HG03196 (cell line): ENCODE data around the gene CYP4F2.
"Not testable (repeated sequence)": the region's sequence is repeated elsewhere in the genome, so short reads cannot be mapped to it uniquely, and the experiment has no call there.

Source experiments
- ATAC-seq: cut with Tn5 transposase; IDR thresholded peaks from one replicate; pipeline ENCODE4 v1.9.1; 2021; ENCODE audit not compliant: unreplicated experiment

The CYP4F2 gene

DNA sequence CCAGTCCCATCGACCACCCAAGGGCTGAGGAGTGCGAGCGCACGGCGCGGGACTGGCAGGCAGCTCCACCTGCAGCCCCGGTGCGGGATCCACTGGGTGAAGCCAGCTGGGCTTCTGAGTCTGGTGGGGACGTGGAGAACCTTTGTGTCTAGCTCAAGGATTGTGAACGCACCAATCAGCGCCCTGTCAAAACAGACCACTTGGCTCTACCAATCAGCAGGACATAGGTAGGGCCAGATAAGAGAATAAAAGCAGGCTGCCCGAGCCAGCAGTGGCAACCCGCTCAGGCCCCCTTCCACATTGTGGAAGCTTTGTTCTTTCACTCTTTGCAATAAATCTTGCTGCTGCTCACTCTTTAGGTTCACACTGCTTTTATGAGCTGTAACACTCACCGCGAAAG is 2.2 kb upstream of the CYP4F2 start:
- ATAC-seq = not testable (repeated sequence)

DNA sequence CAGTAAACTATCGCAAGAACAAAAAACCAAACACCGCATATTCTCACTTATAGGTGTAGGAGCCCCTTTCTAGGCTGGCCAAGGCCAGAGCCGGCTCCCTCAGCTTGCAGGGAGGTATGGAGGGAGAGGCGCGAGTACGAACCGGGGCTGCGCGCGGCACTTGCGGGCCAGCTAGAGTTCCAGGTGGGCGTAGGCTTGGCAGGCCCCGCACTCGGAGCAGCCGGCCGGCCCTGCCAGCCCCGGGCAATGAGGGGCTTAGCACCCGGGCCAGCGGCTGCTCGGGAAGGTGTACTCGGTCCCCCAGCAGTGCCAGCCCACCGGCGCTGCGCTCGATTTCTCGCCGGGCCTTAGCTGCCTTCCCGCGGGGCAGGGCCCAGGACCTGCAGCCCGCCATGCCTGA is 1.7 kb upstream of the CYP4F2 start:
- not testable (repeated sequence) for ATAC-seq

DNA sequence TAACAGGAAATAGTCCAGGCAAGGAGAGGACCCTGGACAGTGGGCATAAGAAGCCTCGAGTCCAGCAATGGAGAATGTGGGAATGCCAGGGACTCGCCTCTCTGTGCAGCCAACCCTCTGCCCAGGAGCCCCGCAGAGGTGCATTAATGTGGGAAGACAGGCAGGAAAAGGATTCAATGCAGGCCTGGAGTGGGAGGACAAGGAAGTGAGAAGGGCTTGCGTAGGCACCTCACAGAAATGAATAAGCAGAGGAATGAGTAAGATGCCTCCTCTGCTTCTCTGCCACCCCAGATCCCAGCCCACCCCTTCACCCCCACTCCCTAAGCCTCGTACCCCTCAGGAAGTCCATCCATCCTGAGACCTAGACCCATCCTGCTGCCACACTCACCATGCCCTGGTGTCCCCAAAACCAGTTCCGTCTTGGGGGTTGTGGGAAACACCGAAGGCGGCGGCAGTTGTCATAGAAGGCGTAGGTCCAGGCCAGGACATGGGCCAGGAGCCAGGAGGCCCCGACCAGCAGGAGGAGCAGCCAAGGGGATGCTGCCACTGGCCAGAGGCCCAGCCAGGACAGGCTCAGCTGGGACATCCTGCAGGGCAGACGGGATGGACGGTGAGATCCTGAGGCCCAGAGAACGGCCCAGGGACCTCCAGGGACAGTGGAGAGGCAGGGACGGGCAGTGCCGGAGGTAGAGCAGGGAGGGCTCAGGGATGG is 692 bp downstream of the CYP4F2 start:
- no peak for ATAC-seq

DNA sequence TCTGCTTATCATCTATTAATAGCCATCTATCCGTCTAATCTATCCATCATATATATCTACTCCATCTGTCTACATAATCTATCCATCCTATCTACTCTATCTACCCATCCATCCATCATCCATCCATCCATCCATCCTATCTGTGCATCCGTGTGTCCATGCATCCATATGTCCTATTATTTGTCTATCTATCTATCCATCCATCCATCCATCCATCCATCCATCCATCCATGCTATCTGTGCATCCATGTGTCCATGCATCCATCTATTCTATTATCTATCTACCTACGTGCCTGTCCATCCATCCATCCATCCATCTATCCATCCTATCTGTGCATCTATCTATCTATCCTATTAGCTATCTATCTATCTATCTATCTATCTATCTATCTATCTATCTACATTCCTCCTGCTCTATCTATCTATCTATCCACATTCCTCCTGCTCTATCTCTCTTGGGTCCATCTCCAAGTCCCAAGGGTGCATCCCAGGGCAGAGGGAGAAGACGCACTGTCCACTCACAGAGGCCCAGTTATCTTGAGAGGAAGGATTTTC is 1.9 kb downstream of the CYP4F2 start:
- ATAC-seq = no peak

DNA sequence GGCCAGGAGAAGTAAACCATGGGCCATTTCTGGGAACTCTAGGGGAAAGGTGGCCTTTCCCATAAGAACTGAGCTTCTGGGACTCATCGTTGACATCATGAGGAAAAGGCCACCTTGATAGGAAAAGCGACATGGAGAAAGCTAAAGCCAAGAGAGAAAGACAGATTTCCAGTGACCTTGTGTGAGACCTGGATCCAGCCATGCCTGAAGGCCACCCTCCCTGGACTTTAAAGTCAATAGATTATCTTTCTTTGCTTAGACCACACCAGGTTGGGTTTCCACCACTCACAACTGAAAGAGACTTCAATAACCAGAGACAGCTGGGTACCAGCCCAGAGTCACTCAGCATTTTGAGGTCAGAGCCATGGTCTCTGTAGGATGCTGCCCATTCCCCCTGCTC is 3.5 kb downstream of the CYP4F2 start:
- ATAC-seq = no peak

DNA sequence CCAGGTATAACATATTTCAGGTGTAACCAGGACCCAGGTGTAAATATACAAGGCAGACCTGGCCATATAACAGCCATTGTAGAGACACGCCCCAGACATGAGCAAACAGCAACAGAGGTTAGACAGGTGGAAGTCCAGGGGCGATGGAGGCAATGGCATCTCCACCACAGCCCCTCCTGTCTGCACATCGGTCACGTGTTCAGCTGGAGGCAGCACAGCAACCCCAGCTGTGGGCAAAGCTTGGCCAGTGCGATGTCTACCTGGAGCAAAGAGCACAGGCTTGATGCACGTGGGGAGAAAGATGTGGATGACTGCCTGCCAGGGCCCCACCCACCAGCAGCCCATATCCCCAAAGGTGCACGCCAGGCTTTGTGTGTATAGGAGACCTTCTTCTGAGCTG is 4.4 kb downstream of the CYP4F2 start:
- no peak for ATAC-seq

DNA sequence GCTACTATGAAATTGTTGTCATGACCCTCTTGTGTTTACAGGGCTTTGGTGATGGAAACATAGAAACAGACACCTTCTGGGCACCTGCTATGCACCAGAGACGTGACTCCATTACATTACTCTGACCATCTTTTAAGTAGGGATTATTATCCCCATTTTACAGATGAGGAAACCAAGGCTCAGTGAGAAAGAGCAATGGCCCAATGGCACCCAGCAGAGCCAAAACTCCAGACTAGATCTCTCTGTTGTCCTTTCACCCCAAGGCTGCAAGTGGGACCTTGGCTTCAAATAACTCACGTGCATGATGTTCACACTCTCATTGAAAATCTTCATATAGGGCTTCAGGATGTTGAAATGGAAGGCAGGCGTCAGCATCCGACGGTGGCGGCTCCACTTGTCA is 5.9 kb downstream of the CYP4F2 start:
- no peak for ATAC-seq

DNA sequence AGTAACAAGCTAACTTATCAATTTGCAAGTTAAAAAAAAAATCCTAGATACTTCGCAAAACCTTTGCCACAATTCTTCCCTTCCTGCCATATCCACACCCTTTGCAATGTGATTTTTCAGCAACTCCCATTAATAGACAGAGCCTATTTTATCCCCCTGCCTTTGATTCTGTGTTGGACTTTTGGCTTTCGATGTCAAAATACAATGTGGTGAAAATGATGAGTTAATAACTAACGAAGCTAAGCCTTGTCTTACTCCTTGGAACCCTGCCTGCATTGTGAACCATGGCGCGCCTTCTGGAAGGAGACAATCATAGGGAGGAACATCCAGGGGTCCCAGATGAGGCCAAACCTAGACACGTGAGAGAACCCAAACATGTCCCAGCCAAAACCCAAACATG is 6.4 kb downstream of the CYP4F2 start:
- ATAC-seq = no peak

DNA sequence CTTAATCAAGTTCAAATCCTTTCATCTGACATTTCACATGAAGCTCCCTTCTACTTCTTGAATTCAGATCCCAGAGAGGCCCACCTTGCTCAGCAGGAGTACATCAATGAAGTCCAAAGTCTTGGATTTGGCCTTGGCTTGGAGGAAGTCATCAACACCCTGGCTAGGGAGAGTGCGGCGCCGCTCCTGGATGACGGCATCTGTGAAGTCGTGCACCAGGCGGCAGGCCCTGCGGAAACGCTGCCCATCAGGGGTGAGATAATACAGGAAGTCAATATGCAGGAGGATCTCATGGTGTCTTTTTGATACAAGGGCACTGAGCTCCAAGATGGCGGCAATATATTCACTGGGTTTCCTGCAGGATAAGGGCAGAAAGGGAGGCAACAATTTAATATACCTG is 8.5 kb downstream of the CYP4F2 start:
- not testable (repeated sequence) for ATAC-seq

DNA sequence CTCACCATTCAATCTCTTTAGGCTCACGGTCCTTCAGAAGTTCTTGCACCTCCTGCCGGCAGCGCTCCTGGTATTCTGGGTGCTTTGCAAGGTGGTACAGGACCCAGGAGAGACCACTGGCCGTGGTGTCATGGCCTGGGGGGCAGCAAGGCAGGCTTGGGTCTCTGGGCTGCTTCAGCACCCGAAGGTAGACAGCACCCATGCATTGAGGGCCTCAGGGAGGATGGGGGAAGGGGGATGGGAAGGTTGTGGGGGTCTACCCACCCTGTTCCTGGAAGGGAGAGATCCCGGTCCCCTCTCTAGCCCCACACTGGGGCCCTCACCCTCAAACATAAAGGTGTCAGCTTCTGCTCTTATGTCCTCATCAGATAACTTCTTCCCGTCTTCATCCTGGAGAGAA is 12.0 kb downstream of the CYP4F2 start:
- ATAC-seq = no peak

DNA sequence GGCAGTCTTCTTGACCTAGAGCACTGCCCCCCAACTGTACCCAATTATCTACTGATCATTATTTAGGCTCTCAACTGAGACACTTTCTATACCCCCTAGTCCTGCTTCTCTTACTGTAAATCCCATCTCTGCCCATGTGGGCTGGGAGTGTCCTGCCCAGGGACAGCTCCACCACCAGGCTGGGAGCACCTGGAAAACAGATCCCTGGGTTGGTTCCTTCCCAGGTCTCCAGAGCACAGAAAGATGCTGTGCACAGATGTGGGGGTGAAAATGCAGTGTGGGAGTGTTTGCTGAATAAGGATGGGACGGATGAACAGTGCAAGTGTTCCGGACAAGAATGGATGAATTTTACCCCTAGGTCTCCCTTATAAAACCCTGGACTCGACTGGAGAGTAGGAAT is 12.7 kb downstream of the CYP4F2 start:
- ATAC-seq = no peak

DNA sequence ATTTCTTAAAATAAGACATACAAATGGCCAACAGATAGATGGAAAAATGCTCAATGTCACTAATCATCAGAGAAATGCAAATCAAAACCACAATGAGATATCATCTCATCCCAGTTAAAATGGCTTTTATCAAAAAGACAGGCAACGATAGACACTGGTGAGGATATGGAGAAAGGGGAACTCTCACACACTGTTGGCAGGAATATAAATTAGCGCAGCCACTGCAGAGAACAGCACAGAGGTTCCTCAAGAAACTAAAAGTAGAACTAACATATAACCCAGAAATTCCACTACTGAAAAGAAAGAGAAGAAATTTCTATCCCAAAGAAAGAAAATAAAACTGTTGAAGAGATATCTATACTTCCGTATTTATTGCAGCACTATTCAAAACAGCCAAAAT is 14.5 kb downstream of the CYP4F2 start:
- ATAC-seq = not testable (repeated sequence)

DNA sequence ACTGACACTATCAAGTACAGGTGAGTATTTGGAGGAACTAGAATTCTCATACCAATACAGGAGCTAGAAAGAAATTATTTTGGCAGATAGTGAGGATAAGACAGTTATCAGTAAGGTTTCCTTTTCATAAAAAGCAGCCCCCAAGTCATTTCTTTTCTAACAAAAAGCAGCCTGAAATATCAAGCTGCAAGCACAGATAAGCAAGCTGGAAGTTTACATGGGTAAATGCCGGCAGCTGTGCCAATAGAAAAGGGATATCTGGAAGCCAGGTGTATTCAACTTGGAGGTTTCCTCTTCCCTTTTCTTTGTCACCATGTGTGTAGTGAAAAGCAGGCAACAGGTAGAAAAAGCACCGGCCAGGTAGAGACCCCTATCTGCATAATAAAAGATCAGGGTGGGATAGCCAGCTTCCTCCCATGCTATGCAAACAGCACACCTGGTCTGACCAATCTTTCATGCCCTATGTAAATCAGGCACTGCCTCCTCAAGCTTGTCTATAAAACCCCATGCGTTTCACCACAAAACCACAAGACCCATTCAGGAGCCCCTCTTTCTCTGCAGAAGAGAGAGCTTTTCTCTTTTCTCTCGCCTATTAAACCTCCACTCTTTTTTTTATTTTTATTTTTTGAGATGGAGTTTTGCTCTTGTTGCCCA is 22.9 kb downstream of the CYP4F2 start:
- ATAC-seq = no peak

DNA sequence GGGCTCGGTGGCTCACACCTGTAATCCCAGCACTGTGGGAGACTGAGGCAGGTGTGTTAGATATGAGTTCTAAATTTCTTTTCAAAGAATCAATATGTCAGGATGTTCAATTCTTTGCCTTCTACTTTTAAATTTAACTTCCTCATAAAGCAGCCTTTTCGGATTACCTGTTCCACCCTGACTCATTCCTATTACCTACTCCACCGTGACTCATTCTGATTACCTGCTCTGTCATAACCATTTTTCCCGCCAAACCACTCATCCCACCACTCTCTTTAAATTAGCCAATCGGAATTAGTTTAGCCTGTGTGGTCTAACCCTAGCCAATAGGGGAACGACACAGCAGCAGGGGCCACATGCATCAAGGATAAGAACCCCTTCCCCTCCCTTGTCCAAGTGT is 24.1 kb downstream of the CYP4F2 start:
- ATAC-seq = not testable (repeated sequence)

DNA sequence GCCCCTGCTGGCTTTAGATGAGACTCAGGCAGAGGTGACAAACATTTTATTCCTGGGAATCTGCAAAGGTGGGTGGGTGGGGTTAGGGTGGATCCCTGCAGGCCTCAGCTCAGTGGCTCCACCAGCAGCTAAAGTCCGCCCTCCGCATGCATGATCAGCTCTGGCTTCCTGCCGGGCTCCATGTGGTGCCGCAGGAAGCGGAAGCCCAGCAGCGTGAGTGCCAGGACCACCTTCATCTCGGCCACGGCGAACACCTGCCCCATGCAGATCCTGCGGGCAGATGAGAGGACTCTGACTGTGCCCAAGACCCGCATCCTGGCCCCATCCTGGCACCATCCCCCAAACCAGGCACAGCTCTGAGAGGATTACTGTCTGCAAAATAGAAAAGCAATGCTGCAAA is 26.3 kb downstream of the CYP4F2 start:
- ATAC-seq = no peak

DNA sequence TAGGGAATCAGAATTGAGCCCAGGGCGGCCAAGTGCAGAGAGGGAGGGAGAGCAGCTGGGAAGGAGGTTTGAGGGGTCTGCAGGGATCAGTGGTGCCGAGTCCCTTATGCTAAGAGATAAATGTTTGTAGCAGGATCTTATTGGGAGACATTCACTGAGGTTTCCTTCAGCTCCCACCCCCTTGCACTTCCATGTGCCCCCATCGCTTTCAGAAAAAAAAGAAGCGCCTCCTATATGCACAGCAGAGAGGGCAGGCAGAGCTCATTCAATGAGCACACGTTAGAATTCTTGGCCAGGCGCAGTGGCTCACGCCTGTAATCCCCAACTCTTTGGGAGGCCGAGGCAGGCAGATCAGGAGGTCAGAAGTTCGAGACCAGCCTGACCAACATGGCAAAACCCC is 28.0 kb downstream of the CYP4F2 start:
- no peak for ATAC-seq

DNA sequence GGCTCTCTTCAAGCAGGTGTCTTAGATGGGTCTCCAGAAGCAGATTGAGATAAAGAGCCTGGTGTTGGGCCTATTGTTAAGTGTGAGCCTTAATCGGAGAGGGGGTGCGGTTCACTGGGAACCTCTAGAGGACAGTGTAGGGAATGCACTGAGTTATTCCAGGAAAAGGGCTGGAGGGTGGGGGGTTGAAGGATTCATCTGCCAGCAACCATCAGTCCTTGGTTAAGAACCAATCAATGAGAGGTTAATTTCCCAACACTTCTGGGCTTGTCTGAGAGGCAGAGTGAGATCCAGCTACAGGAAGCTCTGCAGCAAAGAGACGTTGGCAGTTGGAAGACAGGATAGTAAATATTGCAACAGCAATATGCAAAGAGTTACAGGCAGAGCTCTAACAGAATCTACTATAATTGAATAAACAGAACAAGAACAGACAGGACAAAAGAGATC is 28.7 kb downstream of the CYP4F2 start:
- no peak for ATAC-seq

DNA sequence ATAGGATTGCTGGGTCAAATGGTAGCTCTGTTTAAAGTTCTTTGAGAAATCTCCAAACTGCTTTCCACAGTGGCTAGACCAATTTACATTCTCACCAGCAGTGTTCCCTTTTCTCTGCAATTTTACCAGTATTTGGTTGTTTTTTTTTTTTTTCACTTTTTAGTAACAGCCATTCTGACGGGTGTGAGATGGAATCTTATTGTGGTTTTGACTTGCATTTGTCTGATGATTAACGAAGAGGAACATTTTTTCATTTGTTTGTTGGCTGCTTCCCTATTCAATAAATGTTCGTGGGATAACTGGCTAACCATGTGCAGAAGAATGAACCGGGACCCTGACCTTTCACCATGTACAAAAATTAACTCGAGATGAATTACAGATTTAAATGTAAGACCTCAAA is 31.2 kb downstream of the CYP4F2 start:
- no peak for ATAC-seq

DNA sequence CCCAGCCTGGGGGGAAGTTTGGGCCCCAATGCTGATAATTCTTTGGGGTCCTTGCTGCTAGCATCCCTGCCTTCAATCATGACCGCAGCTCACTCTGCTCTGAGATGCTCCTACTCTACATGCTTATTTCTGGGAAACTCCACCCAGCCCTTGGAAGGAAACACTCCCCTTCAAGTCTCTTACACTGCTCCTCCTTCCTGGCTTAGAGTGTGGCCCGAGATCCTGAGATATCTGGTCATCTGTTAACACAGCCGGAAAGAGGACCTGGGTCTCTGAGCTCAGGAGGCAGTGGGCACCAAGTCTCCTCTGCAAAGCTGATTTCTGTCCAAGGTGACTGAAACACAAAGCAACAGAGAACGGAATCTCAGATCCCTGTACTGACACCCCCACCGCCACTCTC is 33.0 kb downstream of the CYP4F2 start:
- ATAC-seq = no peak

DNA sequence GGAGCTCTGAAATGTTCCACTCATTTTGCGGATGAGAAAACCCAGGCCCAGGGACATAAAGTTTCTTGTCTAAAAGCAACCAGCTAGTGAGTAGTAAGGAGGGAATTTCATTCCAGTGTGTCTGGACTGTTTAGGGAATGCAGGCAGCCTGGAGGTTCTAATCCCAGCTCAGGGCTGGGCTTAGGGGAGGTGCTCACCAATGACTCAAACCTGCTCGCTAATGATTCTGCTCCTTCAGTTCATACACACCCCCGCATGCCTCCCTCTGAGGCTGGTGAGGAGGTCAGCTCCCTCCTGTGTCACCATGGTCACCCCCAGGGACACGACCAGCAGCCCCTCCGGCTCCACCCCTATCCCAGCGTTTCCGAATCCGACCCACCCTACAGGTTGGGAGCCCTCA is 34.6 kb downstream of the CYP4F2 start:
- ATAC-seq = no peak

DNA sequence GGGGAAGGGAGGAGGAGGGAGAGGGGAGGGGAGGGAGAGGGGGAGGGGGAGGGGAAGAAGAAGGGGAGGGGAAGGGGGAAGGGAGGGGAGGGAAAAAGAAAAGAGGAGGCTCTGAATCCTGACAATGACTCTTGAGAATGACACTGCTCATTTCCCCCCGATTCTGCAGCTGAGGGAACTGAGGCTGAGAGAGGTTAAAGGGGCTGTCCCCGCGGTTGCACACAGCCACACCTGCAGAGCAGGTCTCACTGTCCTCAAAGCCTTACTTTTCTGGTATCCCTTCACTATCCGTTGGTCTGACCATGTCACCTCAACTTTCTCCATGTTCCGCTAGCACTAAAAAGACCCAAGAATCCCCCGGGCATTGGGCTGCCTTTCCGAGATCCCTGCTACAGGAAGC is 35.4 kb downstream of the CYP4F2 start:
- no peak for ATAC-seq

DNA sequence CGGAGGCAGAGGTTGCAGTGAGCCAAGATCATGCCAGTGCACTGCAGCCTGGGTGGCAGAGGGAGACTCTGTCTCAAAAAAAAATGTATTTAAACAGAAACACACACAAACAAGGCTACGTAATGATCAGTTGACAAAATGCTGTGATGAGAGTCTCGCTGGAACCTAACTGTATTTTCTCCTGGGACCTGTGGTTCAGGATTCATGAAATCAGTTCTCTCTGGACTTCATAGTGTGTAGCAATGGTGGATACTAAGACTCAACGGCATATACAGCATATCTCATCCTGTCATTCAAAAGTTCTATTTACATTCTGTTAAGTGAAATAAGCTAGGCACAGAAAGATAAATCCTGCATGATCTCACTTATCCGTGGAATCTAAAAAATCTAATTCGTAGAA is 37.4 kb downstream of the CYP4F2 start:
- no peak for ATAC-seq

DNA sequence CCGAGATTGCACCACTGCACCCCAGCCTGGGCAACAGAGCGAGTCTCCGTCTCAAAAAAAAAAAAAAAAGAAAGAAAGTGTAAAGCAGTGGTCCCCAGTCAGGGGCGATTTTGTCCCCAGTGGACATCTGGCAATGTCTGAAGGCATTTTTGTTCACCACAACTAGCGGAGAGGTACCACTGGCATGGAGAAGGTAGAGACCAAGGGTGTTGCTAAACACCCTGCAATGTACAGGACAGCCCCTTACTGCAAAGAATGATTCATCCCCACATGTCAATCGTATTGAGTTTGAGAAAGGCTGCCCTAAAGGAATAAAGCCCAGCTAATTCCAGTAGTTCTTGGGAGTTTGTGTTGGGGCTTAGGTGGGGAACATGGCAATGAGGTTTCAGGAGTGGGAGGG is 38.7 kb downstream of the CYP4F2 start:
- ATAC-seq = no peak
